ENCODE measurements around the gene METTL23.
"Not testable (repeated sequence)": the region's sequence is repeated elsewhere in the genome, so short reads cannot be mapped to it uniquely, and the experiment has no call there.

METTL23 gene

GRCh38 chr17:76714336-76714735, 12.3 kb upstream of the METTL23 start:
- DNase-seq: no peak

DNA sequence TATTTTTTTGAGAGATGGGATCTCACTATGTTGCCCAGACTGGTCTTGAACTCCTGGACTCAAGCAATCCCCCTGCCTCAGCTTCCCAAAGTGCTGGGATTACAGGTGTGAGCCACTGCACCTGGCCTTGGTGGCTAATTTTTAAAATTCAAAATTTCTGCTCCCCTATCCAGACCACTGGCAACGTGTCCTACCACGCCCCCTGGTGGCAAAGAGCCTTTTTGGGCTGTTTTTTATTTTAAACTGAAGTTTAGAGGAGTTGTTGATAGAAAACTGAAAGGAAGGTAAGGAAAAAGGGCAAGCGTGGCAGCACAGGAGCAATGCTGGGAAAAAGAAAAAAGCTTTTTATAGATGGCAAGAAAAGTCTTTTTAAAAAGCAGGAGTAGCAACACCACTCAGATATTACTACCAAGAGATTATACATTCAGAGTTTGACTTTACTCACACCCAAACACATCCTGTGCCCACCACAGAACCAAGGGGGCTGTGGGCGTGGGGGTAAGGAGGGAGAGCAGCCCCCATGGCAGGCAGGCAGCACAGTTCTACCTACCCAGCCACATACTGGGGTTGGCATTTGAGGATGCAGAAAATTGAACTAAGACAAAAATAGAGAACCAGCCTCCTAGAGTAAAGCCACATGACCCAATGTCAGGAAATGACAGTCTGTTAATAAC, 11.7 kb upstream of the METTL23 start:
- peak; percentile 85 for DNase-seq

DNA sequence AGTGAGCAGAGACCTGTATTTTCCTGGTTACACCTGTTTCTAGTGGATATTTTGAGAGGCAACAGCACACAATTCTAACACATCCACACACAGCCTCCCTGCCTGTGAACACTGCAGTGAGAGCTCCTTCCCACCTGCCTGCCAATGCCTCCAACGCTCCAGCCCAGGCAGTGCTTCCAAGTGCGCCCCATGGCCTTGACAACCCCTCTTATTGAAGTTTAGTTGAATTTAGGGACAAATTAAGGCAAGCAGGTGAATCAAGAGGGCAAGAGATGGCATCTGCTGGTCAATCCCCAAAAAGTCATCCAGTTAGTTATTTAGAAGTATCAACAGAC, 11.2 kb upstream of the METTL23 start:
- DNase-seq: no peak

DNA sequence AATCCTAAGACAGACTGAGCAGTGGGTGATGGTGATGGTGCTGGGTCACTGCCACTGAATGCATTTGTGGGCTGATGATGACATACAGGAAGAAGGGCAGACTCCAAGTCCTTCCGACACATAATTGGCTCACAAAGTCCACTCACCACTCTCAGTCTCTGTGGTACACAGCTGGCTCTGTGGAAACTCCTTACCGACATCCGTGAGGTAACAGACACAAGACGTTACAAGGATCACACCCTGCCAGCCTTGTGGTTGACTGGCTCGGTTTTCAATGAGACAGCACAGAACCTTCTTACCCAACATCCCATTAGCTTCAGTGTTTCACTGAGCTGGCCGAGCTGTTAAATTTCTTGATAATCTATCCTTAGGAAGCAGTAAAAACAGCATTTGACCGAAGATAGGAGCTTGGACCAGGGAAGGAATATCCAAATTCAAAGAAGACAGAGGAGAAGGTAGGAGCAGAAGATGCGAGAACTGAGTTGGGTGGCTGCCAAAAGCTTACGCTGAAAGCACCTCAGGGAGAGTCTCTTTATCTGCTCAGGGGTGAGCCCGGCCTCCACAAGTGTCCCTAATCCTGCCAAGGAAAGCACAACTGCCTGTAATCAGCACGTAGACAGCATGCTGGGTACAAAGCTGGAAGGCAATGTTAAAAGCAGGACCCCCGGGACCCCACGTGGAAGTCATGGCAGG, 10.3 kb upstream of the METTL23 start:
- peak; percentile 26 for DNase-seq

DNA sequence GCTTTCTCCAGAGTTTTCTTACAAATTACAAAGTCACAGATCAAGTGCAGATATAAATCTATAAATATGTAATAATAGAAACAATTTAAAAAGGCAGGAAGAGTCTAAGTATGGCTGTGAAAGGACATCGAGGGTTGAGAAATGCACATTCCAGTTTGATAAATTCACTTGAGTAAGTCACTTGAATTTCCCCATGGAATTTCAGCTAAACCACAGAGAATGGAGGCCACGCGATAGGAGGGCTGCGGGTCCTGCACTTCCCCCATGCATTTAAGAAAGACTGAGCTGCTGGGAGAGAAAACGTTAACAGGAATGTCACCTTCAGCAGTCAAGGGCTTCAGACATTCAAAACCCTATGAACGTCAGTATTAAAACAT, 9.8 kb upstream of the METTL23 start:
- DNase-seq: no peak

- DNase-seq: no peak
Observed at GRCh38 chr17:76718516-76718915, 8.1 kb upstream of the METTL23 start.

DNA sequence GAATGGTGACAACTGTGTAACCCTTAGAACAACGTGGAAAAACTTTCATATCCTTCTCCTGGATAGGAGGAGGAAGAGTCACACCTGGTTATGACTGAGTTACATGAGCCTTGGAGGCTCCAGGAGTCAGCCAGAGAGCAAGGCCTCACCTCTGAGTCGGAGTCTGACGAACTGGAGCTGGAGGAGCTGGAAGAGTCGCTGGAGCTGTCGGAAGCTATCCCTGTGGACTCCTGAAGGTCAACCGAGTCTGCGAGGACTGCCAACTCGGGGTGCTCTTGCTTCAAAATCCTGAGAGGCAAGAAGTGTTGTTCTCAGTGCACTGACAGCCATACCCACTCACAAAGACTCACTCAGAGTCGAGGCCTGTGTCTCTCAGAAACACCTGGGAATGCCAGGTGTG, 6.4 kb upstream of the METTL23 start:
- no peak for DNase-seq

DNA sequence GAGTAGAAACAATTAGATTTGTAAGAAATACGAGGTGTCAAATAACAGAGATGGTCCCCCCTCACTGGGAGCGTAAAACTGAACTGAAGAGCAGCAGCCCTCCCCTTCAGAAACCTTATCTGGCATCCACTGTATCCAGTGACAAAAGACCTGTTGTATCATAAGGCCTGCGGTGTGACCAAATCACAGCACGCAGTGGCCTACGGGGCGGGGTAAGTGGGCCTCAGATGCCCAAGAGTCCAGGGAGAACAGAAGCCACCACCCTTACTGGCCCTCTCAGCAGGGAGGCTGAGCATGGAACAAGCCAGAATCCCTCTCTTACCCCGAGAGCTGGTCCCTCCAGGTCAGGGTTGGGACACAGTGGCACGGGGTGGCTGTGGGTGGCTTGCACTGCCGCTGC, 5.7 kb upstream of the METTL23 start:
- no peak for DNase-seq

DNA sequence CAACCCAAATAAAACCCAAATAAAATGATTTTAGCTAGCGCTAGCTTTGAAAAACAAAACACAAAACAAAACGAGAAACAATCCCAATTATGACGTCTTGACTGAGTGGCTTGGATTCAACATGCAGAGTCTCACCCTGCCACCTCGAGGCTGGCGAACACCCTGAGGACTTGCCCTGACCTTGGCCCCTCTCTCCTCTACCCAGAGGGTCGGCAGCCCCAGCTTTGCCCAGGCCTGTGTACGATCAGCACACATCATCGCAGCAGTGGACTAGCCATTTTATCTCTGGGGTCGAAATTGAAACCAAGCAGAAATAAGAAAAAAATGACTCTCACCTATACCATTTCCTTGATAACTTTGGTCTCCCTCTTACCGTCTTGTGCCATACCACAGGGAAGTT, 5.2 kb upstream of the METTL23 start:
- no peak for DNase-seq

DNA sequence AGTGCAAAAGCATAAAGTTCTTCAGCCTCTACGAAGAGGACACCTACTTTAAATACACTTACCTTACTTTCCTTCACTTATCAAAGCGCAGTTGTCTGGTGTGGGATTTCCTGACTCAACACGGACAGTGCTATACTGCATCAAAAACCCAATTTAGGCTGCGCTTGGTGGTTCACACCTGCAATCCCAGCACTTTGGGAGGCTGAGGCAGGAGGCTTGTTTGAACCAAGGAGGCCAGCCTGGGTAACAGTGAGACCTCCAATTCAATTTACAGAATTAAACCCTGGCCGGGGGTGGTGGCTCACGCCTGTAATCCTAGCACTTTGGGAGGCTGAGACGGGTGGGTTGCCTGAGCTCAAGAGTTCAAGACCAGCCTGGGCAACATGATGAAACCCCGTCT, 4.4 kb upstream of the METTL23 start:
- DNase-seq: no peak

GRCh38 chr17:76722977-76723376, 3.7 kb upstream of the METTL23 start:
- not testable (repeated sequence) for DNase-seq

DNA sequence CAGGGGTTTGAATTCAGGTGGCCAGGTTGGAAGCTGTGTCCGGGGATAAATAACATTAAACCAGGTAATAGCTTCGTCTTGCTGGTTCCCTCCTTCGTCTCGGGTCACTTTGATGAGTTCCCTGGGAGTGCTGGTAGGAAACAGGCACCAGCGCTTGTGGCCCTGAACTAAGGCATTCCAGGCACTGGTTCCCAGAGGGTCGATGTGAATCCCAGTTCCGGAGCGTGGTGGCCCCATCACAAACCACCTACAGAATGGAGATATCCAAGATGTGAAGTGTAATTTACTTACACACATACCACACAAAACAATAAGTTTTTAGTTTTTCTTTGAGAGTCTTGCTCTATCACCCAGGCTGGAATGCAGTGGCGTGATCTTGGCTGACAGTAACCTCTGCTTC, 2.8 kb upstream of the METTL23 start:
- DNase-seq: no peak

DNA sequence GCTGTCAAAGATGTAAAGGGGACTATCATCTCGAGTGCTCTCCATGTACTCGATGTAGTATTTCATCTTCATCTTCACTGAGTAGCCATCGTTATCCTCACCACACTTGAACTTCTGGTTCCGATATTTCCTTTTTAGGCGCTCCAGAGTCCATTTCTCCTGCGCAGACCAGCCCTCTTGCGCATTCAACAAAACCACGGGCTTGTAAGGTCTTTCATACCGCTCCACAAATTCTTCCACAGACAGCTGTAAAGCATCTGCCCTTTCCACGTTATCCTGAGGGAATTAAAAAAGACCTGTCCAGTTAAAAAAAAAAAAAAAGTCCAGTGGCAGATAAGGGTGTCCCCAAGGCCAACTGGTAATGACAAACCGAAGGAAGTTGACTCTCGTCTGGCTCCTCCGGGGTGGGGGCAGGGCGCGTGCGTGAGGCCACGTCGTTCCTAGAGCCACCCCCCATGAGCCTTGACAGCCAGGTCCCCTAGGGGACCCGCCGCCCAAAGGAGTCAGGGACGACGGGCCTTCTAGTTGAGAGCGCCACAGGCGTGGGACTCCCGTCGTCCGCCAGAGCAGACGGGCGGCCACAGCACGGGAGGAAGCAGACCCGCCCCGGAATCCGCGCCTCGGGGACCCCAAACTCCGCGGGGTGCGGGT, 934 bp upstream of the METTL23 start:
- DNase-seq: peak; percentile 75

- peak; percentile 97 for DNase-seq
Observed at GRCh38 chr17:76726231-76726775, 336 bp upstream of the METTL23 start, which contains the start of gene JMJD6. TSS of gene JMJD6 (minus strand) at chr17:76726606. CDS start at chr17:76726475, 131 bp downstream.

DNA sequence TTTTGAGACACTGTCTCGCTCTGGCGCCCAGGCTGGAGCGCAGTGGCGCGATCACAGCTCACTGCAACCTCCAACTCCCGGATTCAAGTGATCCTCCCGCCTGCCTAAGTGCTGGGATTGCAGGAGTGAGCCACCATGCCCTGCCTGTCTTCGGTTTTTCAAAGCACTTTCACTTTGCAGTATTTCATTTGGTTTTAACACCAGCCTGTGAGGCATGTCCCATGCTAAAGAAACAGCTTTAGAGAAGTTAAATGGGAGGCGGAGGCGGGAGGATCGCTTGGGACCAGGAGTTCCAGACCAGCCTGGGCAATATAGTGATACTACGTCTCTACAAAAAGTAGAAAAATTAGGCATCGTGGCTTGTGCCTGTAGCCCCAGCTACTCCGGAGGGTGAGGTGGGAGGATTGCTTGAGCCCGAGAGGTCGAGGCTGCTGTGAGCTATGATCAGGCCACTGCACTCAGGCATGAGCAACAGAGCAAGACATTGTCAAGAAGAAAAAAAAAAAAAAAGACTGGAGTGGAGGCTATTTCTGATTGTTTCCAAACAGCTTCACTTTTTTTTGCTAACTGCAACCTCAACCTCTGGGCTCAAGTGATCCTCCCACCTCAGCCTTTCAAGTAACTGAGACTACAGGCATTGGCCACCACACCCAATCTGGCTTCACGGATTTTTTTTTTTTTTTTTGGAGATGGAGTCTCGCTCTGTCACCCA, 1.3 kb downstream of the METTL23 start:
- peak; percentile 16 for DNase-seq

- DNase-seq: not testable (repeated sequence)
Observed at GRCh38 chr17:76731800-76732733, 5.4 kb downstream of the METTL23 start.

- DNase-seq: no peak
Observed at GRCh38 chr17:76732734-76733617, 6.3 kb downstream of the METTL23 start.

GRCh38 chr17:76733618-76733957, 6.9 kb downstream of the METTL23 start:
- DNase-seq: no peak

DNA sequence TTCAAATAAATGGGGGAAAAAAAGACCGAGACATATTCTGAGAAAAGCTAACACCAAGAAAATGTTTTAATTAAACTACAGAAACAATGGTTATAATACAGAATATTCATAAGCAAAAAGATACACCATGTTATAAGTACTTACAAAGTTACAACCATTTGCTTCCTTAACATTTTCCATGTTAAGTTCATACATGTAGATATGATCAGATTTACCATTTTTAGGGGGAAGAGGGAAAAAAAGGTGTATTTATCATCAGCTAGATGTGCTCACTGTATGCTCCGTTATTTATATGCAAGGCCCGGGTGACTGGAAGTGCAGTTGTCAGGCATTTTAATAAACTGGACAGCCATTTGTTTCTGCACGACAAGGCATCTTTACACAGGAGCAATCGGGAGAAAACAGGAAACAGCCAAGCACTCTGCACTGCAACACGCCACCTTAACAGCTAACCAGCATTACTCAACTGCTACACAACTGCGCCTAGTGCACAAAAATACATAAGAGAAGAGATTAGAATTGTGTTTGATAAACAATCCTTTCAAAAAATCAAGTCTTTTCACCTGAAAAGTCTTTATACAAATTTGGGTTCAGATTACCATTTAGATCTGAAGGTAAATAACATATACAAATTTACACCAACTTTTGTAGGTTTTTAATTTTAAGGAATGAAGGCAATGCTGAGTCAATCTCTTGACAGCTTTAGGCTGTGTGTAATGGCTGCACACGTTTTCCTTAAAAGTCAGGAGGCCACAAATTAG, 7.6 kb downstream of the METTL23 start:
- DNase-seq: peak; percentile 41

DNA sequence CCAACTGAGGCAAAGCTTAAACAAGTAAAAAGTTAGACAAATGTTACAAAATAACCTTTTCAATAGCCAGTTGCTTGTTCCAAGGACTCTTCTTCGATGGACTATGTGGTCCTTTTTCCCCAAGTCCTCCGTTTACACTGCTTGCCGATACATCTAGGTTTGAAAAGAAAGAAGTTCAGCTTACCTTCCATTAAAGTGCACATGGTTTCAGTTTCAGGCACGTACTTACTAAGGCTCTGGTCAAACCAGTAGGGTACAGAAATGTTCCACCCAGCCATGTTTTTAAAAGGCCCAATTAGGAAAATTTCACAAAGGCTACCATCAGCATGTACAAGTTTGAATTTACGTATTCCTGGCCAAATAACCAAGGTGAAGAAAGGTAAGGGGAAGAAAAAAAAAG, 8.4 kb downstream of the METTL23 start:
- DNase-seq: no peak

All from CD4-positive, alpha-beta T cell treated with Interleukin-6 for 4 hours (primary cell).